Suprapubic skin (tissue), 4 donors: ENCODE results near the gene PCDHA11. TPM values are rescaled to one million over a fixed set of nuclear protein-coding genes. Genes with fewer than 3 reads are reported as not detected.

Experiments used
- DNase-seq, 2 donors: peaks; one replicate each; pipeline ENCODE4 v3.0.0-alpha.2; 2019; ENCODE audit warnings: low spot score in 2 of 2
- H3K27ac ChIP-seq: fragments of 200-600 bp; sonication (generic); one replicate; pipeline ENCODE4 v1.5.1; 2019
- H3K27me3 ChIP-seq: fragments of 200-600 bp; sonication (generic); one replicate; pipeline ENCODE4 v1.5.1; 2019
- H3K36me3 ChIP-seq: fragments of 200-600 bp; sonication (generic); one replicate; pipeline ENCODE4 v1.5.1; 2019
- H3K4me1 ChIP-seq: fragments of 200-600 bp; sonication (generic); one replicate; pipeline ENCODE4 v1.5.1; 2019
- H3K4me3 ChIP-seq: fragments of 200-600 bp; sonication (generic); one replicate; pipeline ENCODE4 v1.5.1; 2019; ENCODE audit warnings: mild to moderate bottlenecking
- H3K9me3 ChIP-seq: fragments of 200-600 bp; sonication (generic); one replicate; pipeline ENCODE4 v1.5.1; 2019
- EP300 ChIP-seq: sonication (generic); formaldehyde crosslinking; IDR thresholded peaks from one replicate; pipeline ENCODE4 v1.6.1; 2017; ENCODE audit warnings: antibody characterized with exemption
- POLR2A ChIP-seq, 2 donors: fragments of 450-650 bp; IDR thresholded peaks; one replicate each; pipeline ENCODE4 v1.6.1; 2017; ENCODE audit warnings: antibody characterized with exemption in 2 of 2, mild to moderate bottlenecking in 2 of 2, moderate library complexity in 2 of 2
- POLR2AphosphoS5 ChIP-seq, 3 donors: sonication (generic); formaldehyde crosslinking; IDR thresholded peaks; one replicate each; pipeline ENCODE4 v1.6.1; 2017; ENCODE audit warnings: antibody characterized with exemption in 3 of 3
- WGBS: methylation state at CpG from one replicate; pipeline ENCODE4 v1.1.5; 2018; 5-methylcytosine and 5-hydroxymethylcytosine counted together
- total RNA-seq, 4 donors: library from RNA; depleted of rRNA; stranded (reverse); fragments of >200 nt; gene quantifications; one replicate each; pipeline ENCODE4 v1.1.0, GENCODE V29; 2016
- TF ChIP-seq, protein P1 (sequence below), 2 donors: fragments of 200-600 bp in 1 of 2; fragments of 450-650 bp in 1 of 2; sonication (generic) in 1 of 2; IDR thresholded peaks; one replicate each; pipeline ENCODE4 v1.5.1; 2016 to 2019; ENCODE audit warnings: antibody characterized with exemption in 2 of 2, mild to moderate bottlenecking in 1 of 2, moderate library complexity in 1 of 2

Gene PCDHA11
- total RNA-seq, 4 donors from 2014 or later = 0.26 to 0.93 TPM; not detected in 2

DNA sequence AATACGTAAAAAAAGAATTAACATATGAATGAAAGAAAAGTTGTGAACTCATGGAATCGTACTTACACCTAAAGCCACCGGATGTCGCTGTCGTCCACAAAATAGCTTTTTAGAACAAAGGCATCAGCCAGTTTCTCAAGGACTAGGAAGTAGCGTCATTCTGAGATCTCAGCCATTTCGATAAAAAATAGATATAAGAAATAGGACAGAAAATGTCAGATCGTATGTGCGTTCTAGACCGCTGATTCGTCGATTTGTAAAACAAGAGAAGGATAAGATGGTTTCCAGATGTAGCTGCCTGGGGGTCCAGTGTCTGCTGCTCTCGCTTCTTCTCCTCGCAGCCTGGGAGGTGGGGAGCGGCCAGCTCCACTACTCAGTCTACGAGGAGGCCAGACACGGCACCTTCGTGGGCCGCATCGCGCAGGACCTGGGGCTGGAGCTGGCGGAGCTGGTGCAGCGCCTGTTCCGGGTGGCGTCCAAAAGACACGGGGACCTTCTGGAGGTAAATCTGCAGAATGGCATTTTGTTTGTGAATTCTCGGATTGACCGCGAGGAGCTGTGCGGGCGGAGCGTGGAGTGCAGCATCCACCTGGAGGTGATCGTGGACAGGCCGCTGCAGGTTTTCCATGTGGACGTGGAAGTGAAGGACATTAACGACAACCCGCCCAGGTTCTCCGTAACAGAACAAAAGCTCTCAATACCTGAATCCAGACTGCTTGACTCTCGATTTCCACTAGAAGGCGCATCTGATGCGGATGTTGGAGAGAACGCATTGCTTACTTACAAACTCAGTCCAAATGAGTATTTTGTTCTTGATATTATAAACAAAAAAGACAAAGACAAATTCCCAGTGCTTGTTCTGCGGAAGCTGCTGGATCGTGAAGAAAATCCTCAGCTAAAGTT, 12.7 kb upstream of the PCDHA11 start, which contains the start of gene PCDHA10:
Gene PCDHA10, plus strand, starts transcription at position 126 of the 903 bp plus-strand sequence. Its CDS starts 152 bp downstream, at position 278.
- Histone ChIP-seq H3K4me3 (no peak within 1 kb of the TSS), H3K9me3 (peaks cover 20% of the 10 kb centered on the region), H3K27ac (no peak within 1 kb of the TSS), H3K4me1 (no peaks in the 10 kb centered on the region), H3K27me3 (peaks cover 9% of the 10 kb centered on the region), H3K36me3 (no peaks in the 10 kb centered on the region)
- no peak for TF ChIP-seq POLR2A (IDR thresholded peaks at IDR 0.05)
- TF ChIP-seq POLR2AphosphoS5 (IDR thresholded peaks at IDR 0.05) = no peak
- TF ChIP-seq EP300 = no peak
- TF ChIP-seq, protein P1, sequence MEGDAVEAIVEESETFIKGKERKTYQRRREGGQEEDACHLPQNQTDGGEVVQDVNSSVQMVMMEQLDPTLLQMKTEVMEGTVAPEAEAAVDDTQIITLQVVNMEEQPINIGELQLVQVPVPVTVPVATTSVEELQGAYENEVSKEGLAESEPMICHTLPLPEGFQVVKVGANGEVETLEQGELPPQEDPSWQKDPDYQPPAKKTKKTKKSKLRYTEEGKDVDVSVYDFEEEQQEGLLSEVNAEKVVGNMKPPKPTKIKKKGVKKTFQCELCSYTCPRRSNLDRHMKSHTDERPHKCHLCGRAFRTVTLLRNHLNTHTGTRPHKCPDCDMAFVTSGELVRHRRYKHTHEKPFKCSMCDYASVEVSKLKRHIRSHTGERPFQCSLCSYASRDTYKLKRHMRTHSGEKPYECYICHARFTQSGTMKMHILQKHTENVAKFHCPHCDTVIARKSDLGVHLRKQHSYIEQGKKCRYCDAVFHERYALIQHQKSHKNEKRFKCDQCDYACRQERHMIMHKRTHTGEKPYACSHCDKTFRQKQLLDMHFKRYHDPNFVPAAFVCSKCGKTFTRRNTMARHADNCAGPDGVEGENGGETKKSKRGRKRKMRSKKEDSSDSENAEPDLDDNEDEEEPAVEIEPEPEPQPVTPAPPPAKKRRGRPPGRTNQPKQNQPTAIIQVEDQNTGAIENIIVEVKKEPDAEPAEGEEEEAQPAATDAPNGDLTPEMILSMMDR (IDR thresholded peaks at IDR 0.05) = no peak
- no peak for DNase-seq
- WGBS = 19% methylated on average over 34 of the region's 44 CpGs

DNA sequence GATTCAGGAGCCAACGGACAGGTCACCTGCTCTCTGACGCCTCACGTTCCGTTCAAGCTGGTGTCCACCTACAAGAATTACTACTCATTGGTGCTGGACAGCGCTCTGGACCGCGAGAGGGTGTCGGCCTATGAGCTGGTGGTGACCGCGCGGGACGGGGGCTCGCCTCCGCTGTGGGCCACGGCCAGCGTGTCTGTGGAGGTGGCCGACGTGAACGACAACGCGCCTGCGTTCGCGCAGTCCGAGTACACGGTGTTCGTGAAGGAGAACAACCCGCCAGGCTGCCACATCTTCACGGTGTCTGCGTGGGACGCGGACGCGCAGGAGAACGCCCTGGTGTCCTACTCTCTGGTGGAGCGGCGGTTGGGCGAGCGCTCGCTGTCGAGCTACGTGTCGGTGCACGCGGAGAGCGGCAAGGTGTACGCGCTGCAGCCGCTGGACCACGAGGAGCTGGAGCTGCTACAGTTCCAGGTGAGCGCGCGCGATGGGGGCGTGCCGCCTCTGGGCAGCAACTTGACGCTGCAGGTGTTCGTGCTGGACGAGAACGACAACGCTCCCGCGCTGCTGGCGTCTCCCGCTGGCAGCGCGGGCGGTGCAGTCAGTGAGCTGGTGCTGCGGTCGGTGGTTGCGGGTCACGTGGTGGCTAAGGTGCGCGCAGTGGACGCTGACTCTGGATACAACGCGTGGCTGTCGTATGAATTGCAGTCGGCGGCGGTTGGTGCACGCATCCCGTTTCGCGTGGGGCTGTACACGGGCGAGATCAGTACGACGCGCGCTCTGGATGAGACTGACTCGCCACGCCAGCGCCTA, 11.4 kb upstream of the PCDHA11 start:
- 67% methylated on average over 29 of the region's 94 CpGs for WGBS

DNA sequence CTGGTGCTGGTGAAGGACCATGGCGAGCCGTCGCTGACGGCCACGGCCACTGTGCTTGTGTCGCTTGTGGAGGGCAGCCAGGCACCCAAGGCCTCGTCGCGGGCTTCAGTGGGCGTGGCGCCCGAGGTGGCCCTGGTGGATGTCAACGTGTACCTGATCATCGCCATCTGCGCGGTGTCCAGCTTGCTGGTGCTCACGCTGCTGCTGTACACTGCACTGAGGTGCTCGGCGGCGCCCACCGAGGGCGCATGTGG, 10.8 kb upstream of the PCDHA11 start:
- DNase-seq = no peak
- Histone ChIP-seq H3K27ac (no peak overlapping the region), H3K36me3 (no peaks in the 10 kb centered on the region), H3K27me3 (peaks cover 14% of the 10 kb centered on the region), H3K9me3 (peaks cover 33% of the 10 kb centered on the region), H3K4me1 (no peaks in the 10 kb centered on the region), H3K4me3 (no peak overlapping the region)
- 65% methylated on average over 2 of the region's 22 CpGs for WGBS
- TF ChIP-seq, protein P1 (IDR thresholded peaks at IDR 0.05) = no peak
- no peak for TF ChIP-seq POLR2AphosphoS5 (IDR thresholded peaks at IDR 0.05)
- TF ChIP-seq EP300 = no peak
- TF ChIP-seq POLR2A (IDR thresholded peaks at IDR 0.05) = no peak

More for the DNA sequence above, 11.4 kb upstream of the PCDHA11 start:
- no peak for DNase-seq
- Histone ChIP-seq H3K9me3 (peaks cover 28% of the 10 kb centered on the region), H3K36me3 (no peaks in the 10 kb centered on the region), H3K4me3 (no peak overlapping the region), H3K4me1 (no peaks in the 10 kb centered on the region), H3K27ac (no peak overlapping the region), H3K27me3 (peaks cover 9% of the 10 kb centered on the region)
- TF ChIP-seq EP300 (no peak), POLR2A (IDR thresholded peaks at IDR 0.05) (no peak), POLR2AphosphoS5 (IDR thresholded peaks at IDR 0.05) (no peak)
- TF ChIP-seq, protein P1 (IDR thresholded peaks at IDR 0.05) = no peak

DNA sequence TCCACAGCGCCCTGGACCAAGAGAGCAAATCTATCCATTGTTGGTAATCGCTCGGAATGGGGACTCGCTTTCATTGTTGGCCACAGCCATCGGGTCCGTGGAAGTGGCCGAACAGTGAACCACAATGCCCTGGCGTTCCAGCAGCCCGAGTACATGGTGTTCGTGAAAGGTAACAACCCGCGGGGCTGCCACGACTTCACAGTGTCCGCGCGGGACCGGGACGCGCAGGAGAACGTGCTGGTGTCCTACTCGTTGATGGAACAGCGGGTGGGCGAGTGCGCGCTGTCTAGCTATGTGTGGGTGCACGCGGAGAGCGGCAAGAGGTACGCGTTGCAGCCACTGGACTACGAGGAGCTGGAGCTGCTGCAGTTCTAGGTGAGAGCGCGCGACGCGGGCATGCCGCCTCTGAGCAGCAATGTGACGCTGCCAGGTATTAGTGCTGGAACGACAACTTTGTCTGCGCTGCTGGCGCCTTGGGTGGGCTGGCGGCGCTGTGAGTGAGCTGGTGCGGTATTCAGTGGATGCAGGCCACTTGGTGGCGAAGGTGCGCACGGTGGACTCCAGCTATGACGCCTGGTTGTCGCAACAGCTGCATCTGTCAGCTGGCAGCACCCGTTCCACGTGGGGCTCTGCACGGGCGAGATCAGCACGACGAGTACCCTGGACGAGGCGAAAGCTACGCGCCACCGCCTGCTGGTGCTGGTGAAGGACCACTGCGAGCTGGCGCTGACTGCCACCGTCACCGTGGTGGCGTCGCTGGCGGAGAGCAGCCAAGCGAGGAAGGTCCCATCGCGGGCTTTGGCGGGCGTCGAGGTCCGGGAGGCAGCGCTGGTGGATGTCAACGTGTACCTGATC, 6.1 kb upstream of the PCDHA11 start:
- 45% methylated on average over 29 of the region's 76 CpGs for WGBS
- Histone ChIP-seq H3K27me3 (peaks cover 6% of the 10 kb centered on the region), H3K9me3 (peaks cover 25% of the 10 kb centered on the region), H3K36me3 (no peaks in the 10 kb centered on the region), H3K4me1 (no peaks in the 10 kb centered on the region), H3K4me3 (no peak overlapping the region), H3K27ac (no peak overlapping the region)
- TF ChIP-seq, protein P1 (IDR thresholded peaks at IDR 0.05) = no peak
- TF ChIP-seq EP300 (no peak), POLR2AphosphoS5 (IDR thresholded peaks at IDR 0.05) (no peak)
- no peak for DNase-seq
